HEK293T (cell line): Measurements from ENCODE around the gene G6PD.

Source experiments
- CTCF ChIA-PET: fragments of 350-600 bp; formaldehyde crosslinking; extraction: SDS; loops from one replicate; lab custom pipeline; 2021; ENCODE audit warnings: antibody characterized with exemption, inconsistent platforms; lab: Yijun Ruan, JAX
- POLR2A ChIA-PET: fragments of 350-600 bp; formaldehyde crosslinking; extraction: SDS; loops from one replicate; lab custom pipeline; 2020; ENCODE audit warnings: antibody characterized with exemption, inconsistent platforms; lab: Yijun Ruan, JAX
- DNase-seq: peaks from one replicate; pipeline ENCODE4 v3.0.0; 2012; ENCODE audit warnings: mixed read lengths; ENCODE audit errors: extremely low spot score
- ARNT ChIP-seq: fragments of 450-650 bp; IDR thresholded peaks from 2 replicates; pipeline ENCODE4 v1.6.1; 2017; ENCODE audit warnings: mild to moderate bottlenecking
- BHLHE40 ChIP-seq: fragments of 450-650 bp; IDR thresholded peaks from 2 replicates; pipeline ENCODE4 v1.6.1; 2016; ENCODE audit warnings: mild to moderate bottlenecking, moderate library complexity, borderline replicate concordance
- CTBP1 ChIP-seq: fragments of 450-650 bp; IDR thresholded peaks from 2 replicates; pipeline ENCODE4 v1.6.1; 2016; ENCODE audit warnings: borderline replicate concordance
- ELF4 ChIP-seq: fragments of 450-650 bp; IDR thresholded peaks from 2 replicates; pipeline ENCODE4 v1.6.1; 2017; ENCODE audit warnings: antibody characterized with exemption
- FOXA1 ChIP-seq: fragments of 450-650 bp; IDR thresholded peaks from 2 replicates; pipeline ENCODE4 v1.6.1; 2016; ENCODE audit warnings: mild to moderate bottlenecking
- FOXK2 ChIP-seq: fragments of 450-650 bp; IDR thresholded peaks from 2 replicates; pipeline ENCODE4 v1.6.1; 2016; ENCODE audit warnings: mild to moderate bottlenecking
- FOXM1 ChIP-seq: fragments of 450-650 bp; IDR thresholded peaks from 2 replicates; pipeline ENCODE4 v1.6.1; 2017; ENCODE audit warnings: mild to moderate bottlenecking, borderline replicate concordance
- HDGF ChIP-seq: fragments of 450-650 bp; IDR thresholded peaks from 2 replicates; pipeline ENCODE4 v1.6.1; 2017; ENCODE audit warnings: antibody characterized with exemption, borderline replicate concordance
- L3MBTL2 ChIP-seq: fragments of 450-650 bp; conservative IDR thresholded peaks from 2 replicates; pipeline ENCODE4 v1.6.1; 2016; ENCODE audit warnings: mild to moderate bottlenecking
- LEF1 ChIP-seq: fragments of 450-650 bp; IDR thresholded peaks from 2 replicates; pipeline ENCODE4 v1.6.1; 2017; ENCODE audit warnings: mild to moderate bottlenecking, borderline replicate concordance
- NFRKB ChIP-seq: fragments of 450-650 bp; IDR thresholded peaks from 2 replicates; pipeline ENCODE4 v1.6.1; 2016; ENCODE audit warnings: mild to moderate bottlenecking, moderate library complexity
- SP1 ChIP-seq: fragments of 450-650 bp; IDR thresholded peaks from 2 replicates; pipeline ENCODE4 v1.6.1; 2017
- SUZ12 ChIP-seq: fragments of 450-650 bp; IDR thresholded peaks from 2 replicates; pipeline ENCODE4 v1.6.1; 2016; ENCODE audit warnings: mild to moderate bottlenecking
- TARDBP ChIP-seq: fragments of 450-650 bp; IDR thresholded peaks from 2 replicates; pipeline ENCODE4 v1.6.1; 2016
- ZNF384 ChIP-seq: fragments of 450-650 bp; IDR thresholded peaks from 2 replicates; pipeline ENCODE4 v1.6.1; 2016
- TF ChIP-seq, protein P1 (sequence below): fragments of 450-650 bp; IDR thresholded peaks from 2 replicates; pipeline ENCODE4 v1.6.1; 2016

The G6PD gene

DNA sequence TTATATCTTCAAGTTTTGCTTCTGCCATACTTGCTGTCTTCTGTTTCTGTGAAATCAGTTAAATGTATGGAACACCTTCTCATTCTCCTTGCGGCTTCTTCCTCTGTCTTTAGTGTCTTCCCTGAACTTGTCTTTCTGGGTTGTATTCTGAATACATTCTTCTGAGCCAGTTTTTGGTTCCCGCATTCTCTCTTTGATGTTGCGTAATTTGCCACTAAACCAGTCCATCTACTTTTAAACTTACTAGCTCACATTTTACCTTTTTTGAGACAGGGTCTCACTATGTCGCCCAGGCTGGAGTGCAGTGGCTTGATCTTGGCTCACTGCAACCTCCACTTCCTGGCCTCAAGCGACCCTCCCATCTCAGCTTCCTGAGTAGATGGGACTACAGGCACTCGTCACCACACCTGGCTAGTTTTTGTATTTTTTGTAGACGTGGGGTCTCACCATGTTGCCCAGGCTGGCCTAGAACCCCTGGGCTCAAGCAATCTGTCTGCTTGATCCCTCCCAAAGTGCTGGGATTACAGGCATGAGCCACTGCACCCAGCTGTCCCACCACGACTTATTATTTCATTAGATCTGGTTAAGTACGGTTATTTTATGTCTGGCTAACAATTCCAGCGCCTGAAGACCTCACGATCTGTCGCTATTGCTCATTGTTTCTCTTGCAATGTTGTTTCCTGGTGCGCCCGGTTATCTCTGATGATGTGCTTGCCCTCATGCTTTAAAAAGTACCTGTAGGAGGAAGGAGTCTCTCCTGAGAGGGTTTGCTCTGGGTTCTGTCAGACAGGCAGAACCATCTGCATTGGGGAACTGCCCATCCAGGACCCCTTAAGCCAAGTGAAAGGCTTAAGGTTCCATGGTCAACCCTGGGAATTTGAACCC, 20.8 kb downstream of the G6PD start:
- no peak for DNase-seq
- ChIA-PET POLR2A (interaction anchor here (0.9 to 1.7 kb wide), 3 partner anchors 35 to 591 kb away, joined by 3 to 13 read pairs (median 13); partner anchors contain the start of genes NAA10, RPL10 and SLC10A3), CTCF (interaction anchor here (1.7 kb wide), 1 partner anchor 96 kb away, joined by 4 read pairs; no protein-coding TSS in a partner anchor)
- TF ChIP-seq, protein P1, sequence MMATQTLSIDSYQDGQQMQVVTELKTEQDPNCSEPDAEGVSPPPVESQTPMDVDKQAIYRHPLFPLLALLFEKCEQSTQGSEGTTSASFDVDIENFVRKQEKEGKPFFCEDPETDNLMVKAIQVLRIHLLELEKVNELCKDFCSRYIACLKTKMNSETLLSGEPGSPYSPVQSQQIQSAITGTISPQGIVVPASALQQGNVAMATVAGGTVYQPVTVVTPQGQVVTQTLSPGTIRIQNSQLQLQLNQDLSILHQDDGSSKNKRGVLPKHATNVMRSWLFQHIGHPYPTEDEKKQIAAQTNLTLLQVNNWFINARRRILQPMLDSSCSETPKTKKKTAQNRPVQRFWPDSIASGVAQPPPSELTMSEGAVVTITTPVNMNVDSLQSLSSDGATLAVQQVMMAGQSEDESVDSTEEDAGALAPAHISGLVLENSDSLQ: no peak
- TF ChIP-seq FOXK2 (no peak), CTBP1 (no peak), LEF1 (no peak), NFRKB (no peak), FOXA1 (no peak), BHLHE40 (no peak), ZNF384 (no peak), L3MBTL2 (no peak), FOXM1 (no peak), TARDBP (no peak), ELF4 (no peak), ARNT (no peak), SP1 (no peak), SUZ12 (no peak), HDGF (no peak)

DNA sequence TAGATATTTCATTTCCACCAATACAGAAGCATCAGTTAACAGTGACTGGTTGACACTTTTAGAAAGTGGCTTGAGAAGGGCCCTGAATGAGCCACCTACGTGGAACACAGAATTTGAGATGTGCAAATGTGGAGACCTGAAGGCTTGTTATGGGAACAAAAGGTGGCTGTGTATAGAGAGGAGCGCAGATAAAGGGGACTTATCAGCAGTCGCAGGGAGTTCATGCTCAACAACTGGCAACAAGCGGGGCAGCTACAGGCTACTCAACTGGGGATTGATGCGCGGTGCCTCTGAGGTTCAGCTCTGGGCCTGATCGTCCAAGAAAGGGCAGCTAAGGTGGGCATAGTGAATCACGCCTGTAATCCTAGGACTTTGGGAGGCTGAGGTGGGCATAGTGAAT, 27.3 kb downstream of the G6PD start:
- no peak for DNase-seq
- POLR2A ChIA-PET: interaction anchor here (1.1 kb wide), 1 partner anchor 40 kb away, joined by 3 read pairs; no protein-coding TSS in a partner anchor
- CTCF ChIA-PET: interaction anchor here (2.4 kb wide), 1 partner anchor 8 kb away, joined by 12 read pairs; no protein-coding TSS in a partner anchor
- no peak for TF ChIP-seq TARDBP
- no peak for TF ChIP-seq FOXA1
- no peak for TF ChIP-seq ARNT
- TF ChIP-seq L3MBTL2: no peak
- TF ChIP-seq, protein P1: no peak
- no peak for TF ChIP-seq ZNF384
- TF ChIP-seq SUZ12: no peak
- TF ChIP-seq HDGF: no peak
- TF ChIP-seq FOXK2: no peak
- TF ChIP-seq LEF1: no peak

DNA sequence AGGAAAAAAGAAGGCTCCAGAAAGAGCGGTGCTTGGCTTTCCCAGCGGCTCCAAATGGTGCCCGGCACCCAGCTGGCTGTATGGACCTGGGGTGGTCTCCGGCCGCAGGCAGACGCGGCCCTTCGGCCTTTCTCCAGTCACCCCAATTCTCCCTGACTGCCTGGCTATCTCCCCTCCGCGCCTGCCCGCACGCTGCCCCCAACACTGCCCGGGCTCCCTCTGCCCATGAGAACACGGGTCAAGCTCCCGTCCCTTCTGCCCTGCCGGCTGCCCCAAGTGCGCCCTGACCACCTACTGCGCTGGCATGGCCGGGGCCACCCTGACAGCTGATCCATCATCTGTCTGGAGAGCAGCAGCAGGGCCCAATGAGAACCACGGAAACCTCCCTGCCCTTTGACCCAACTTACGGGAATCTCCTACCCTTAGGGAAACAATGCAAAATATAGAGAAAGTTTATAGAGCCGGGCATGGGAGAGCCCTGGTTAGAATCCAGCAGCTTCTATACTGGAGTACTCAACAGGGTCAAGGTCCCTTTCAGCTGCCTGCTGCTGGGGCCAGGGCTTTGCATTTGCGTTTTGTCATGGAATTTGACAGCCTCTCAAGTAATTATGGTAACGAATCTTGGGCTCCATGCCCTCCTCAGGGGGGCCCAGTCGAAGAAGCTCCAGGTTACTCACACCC, 29.4 kb downstream of the G6PD start:
- no peak for DNase-seq
- ChIA-PET POLR2A (interaction anchor here (0.9 to 4.6 kb wide), 8 partner anchors 10 to 192 kb away, joined by 3 to 21 read pairs (median 4); partner anchors contain the start of gene SLC10A3), CTCF (interaction anchor here (1.1 to 2.4 kb wide), 2 partner anchors 10 kb away, joined by 7 to 12 read pairs; no protein-coding TSS in a partner anchor)
- no peak for TF ChIP-seq ARNT

DNA sequence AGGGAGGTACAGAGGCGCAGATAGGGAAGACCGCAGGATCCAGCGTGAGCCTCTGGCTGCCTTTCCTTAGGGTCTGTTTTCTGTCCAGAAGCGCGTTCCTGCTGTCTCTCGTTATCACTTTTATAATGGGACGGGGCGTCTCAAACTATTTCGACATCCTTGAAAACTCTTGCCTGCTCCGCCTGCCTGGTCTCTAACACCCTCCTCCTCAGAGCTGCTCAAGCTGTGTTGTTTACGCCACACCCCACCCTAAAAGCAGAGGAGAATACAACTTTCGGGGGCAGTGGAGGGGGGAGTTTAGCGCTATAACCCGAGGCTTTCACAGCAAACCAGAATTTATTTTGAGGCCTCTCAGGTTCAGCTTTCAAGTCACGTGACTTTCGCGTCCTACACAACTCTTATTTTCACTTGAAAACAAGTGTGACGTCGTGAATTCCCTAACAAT, 30.0 kb downstream of the G6PD start:
- ChIA-PET POLR2A (interaction anchor here (0.6 to 4.6 kb wide), 8 partner anchors 10 to 117 kb away, joined by 3 to 21 read pairs (median 4); partner anchors contain the start of genes LAGE3, PLXNA3 and SLC10A3), CTCF (interaction anchor here (1.1 kb wide), 1 partner anchor 11 kb away, joined by 7 read pairs; no protein-coding TSS in a partner anchor)
- no peak for TF ChIP-seq ARNT
- DNase-seq: no peak

DNA sequence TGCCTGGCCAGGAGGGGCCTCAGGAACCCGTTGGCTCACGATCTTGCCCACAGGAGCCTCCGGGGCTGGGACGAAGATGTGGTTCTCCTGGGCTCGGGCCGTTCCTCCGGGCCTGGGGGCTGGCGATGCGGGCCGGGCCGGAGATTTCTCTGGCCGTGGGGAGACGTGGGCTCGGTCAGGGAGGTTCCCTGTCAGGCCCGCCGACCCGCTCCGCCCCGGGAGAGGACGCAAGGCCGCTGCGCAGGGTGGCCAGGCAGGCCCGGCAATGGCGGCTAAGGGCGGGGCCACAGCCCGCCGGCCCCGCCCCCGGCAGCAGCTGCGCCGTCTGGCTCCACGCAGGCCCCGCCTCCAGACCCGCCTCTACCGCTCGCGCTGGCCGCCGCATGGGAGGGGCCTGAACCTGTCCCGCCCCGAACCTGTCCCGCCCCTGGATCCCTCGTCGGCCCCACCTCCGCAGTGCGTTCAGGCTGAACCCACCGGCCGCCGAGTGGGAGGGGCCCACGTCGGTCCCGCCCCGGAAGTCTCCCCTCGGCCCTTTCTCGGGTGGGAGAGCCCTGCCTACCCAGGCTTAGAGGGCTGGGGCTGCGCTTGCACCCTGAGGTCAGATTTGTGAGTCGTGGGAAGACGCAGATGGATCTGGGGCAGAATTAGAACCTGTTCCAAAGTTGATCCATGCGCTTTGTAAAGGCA, 30.5 kb downstream of the G6PD start, which contains the start of gene FAM3A:
TSS of gene FAM3A (minus strand) at position 267 of the 690 bp plus-strand sequence. CDS start 460 bp downstream, outside the sequence.
- ChIA-PET POLR2A (interaction anchor here (0.6 to 4.6 kb wide), 7 partner anchors 9 to 117 kb away, joined by 3 to 21 read pairs (median 4); partner anchors contain the start of genes LAGE3, PLXNA3 and SLC10A3), CTCF (interaction anchor here (1.1 kb wide), 1 partner anchor 11 kb away, joined by 7 read pairs; no protein-coding TSS in a partner anchor)
- DNase-seq: peak; percentile 96
- TF ChIP-seq CTBP1 (no peak), FOXM1 (no peak), ARNT (no peak)
